GM23248 (cell line): Measurements from ENCODE around the gene PACS1.

Source experiments
- EZH2 ChIP-seq: fragments of 200-600 bp; sonication (generic); IDR thresholded peaks from 2 replicates; pipeline ENCODE4 v1.6.1; 2018; ENCODE audit warnings: antibody characterized with exemption, mild to moderate bottlenecking; ENCODE audit not compliant: insufficient read depth, poor library complexity, severe bottlenecking
- EZH2phosphoT487 ChIP-seq: fragments of 200-600 bp; sonication (generic); IDR thresholded peaks from 2 replicates; pipeline ENCODE4 v1.6.1; 2018; ENCODE audit warnings: antibody characterized with exemption, moderate library complexity, mild to moderate bottlenecking, low read depth; ENCODE audit not compliant: insufficient read depth

- no peak for TF ChIP-seq EZH2
- no peak for TF ChIP-seq EZH2phosphoT487
Measured at GRCh38 chr11:66267379-66268243, 197.5 kb downstream of the PACS1 start.
